Epithelial cell of prostate (primary cell): ENCODE measurements around the gene TGM3.

Source experiments
- DNase-seq: peaks from one replicate; pipeline ENCODE4 v3.0.0-alpha.2; 2011; ENCODE audit warnings: low read depth, low spot score
- H3K27ac ChIP-seq: fragments of 450-650 bp; 2 replicates; pipeline ENCODE4 v1.5.1; 2017; ENCODE audit warnings: mild to moderate bottlenecking

TGM3 gene

GRCh38 chr20:2282181-2282580, 13.6 kb upstream of the TGM3 start:
- H3K27ac ChIP-seq, result no peak overlapping the region
- DNase-seq, result no peak

- peak; percentile 31 for DNase-seq
- peak overlapping the region; percentile 55 for H3K27ac ChIP-seq
Observed at GRCh38 chr20:2283706-2284423, 11.9 kb upstream of the TGM3 start.

GRCh38 chr20:2285193-2285592, 10.6 kb upstream of the TGM3 start:
- no peak for DNase-seq
- H3K27ac ChIP-seq, result peak overlapping the region; percentile 37

DNA sequence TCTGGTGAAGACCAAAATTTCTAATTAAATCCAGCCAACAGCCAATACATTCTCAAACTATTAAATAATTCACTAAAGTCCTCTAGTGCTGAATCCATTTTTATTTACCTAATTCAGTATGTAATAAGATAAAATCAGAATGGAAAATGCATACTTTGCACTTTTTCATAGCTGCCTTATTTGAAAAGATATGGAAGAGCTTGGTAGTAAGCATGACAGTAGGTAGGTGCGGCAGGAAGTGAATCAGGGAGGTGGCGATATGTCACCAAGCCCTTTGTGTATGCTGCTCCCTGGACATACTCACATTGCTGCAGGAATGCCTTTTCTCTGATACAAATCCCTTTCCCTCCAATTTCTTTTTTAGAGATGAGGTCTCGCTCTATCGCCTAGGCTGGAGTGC, 10.2 kb upstream of the TGM3 start:
- peak overlapping the region; percentile 37 for H3K27ac ChIP-seq
- DNase-seq, result no peak

GRCh38 chr20:2287504-2287903, 8.3 kb upstream of the TGM3 start:
- DNase-seq, result no peak
- H3K27ac ChIP-seq, result no peak overlapping the region

DNA sequence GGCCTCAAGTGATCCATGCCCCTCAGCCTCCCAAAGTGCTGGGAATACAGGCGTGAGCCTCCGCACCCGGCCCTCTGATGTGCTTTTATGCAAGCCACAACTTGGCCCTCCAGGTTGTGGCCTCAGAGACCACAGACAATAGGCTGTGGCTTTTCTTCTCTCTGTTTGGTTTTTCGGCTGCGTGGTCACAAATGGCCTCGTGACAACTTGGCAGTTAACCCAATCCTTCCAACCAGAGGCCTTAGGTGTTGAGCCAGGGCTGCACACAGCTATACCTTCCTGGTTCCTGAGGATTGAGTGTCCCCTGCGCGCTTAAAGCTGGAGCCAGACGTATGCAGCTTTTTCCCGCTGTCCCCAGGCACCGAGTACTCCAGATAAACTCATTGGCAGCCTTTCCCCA, 6.3 kb upstream of the TGM3 start:
- peak overlapping the region; percentile 74 for H3K27ac ChIP-seq
- no peak for DNase-seq

- DNase-seq, result no peak
- no peak overlapping the region for H3K27ac ChIP-seq
Observed at GRCh38 chr20:2290486-2290885, 5.3 kb upstream of the TGM3 start.

GRCh38 chr20:2292416-2293110, 3.2 kb upstream of the TGM3 start:
- no peak for DNase-seq
- no peak overlapping the region for H3K27ac ChIP-seq

DNA sequence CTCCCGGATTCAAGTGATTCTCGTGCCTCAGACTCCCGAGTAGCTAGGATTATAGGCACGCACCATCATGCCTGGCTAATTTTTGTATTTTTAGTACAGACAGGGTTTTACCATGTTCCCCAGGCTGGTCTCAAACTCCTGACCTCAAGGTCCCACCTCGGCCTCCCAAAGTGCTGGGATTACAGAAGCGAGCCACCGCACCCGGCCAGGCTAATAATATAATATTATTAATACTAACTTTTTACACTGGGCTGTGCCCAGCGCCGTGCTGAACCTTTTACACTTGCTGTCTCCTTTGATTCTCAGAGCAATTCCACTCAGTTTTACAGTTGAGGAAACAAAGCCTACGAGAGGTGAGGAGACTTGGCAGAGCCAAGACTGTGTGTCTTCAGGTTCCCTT, 2.3 kb upstream of the TGM3 start:
- no peak overlapping the region for H3K27ac ChIP-seq
- no peak for DNase-seq

- no peak for DNase-seq
- H3K27ac ChIP-seq, result no peak overlapping the region
Observed at GRCh38 chr20:2293971-2294370, 1.8 kb upstream of the TGM3 start.

DNA sequence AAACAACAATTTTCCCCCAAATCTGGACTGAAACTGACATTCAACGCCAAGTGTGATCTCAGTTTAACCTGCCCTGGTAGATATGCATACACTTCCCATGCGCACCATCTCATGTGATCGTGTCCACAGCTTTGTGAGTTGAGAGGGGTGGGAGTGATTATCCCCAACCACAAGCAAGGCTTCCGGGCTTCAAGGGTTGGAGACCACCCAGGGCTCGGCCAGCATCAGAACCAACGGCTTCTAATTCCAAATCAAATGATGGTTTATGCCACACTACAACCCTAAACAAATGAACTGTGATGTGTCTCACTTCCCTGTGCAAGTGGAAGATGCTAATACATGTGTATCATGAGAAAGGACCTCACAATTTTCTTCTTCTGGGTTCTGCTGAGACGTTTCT, 515 bp upstream of the TGM3 start:
- no peak overlapping the region for H3K27ac ChIP-seq

DNA sequence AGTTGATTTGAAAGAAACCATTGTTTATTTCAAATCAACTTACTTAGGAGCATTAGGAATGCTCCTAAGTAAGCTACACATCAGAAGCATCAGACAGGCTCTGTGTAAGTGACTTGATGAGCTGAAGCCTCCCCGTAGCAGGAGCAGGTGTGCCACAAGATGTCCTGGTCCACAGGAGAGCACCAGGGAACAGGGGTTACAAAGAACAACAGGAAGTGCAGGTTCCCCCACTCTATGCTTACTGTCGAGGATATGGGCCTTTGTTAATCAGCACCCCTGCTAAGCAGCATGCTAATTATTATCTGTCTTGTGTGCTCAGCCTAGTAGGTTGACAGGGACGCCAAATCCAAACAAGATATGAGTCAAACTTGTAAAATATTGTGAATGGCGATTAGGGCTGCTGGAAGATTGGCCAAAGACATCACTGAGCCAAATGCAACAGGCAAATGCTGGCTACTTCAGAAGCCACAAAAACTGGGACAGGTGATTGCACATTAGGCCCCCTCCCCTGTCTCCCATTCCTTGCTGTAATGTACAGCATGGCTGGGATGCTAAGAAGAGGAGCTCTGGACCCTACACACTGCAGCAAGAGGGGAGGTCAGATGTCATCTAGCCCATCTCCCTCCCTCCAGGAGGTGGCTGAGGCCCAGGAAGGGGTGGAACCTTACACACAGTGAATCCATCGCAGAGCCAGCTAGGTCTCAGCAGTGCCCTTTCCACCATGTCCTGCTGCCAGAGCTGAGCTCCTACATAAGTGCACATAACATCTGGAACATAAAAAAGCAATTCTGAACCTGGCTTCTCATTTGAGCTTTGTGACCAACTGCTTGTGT, 939 bp downstream of the TGM3 start:
- no peak for DNase-seq
- no peak overlapping the region for H3K27ac ChIP-seq

More for the DNA sequence above, 515 bp upstream of the TGM3 start:
- no peak for DNase-seq

DNA sequence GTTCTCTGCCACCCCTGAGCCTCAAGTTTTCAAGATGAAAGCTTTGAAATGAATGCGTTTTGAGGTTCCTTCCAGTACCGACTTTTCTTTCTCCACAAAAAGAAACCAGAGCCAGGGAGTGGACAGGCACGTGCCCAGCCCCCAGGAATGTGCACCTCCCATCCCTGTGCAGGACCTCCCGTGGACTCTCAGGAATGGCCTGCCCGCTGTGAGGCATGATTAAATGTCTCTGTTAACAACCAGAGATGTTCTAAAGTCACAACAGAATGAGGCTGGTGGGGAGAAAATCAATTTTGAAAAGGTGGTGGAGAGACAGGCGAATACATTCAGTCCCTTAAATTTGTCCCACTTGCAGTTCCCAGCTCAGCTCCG, 1.5 kb downstream of the TGM3 start:
- no peak overlapping the region for H3K27ac ChIP-seq
- DNase-seq, result no peak

GRCh38 chr20:2298116-2298515, 2.3 kb downstream of the TGM3 start:
- no peak overlapping the region for H3K27ac ChIP-seq
- DNase-seq, result no peak

GRCh38 chr20:2298701-2299100, 2.9 kb downstream of the TGM3 start:
- H3K27ac ChIP-seq, result no peak overlapping the region
- no peak for DNase-seq

DNA sequence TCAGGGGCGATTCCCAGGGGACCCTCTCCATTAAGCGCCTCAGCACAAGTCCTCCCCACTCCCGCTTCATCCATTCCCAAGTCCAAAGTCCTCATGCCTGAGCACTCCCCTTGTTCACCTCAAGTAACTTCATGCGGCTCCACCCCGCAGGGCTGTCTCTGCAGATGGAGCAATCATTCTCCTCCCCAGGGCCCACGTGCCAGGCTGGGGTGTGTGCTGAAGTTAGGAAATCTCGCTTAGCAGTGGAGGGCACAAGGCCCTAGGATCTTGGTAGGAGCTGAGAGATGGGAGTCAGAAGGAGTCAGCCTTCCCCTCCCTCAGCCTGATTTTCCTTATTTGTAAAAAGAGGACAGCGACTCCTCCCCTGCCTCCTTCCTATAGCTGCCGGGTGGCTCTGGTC, 3.5 kb downstream of the TGM3 start:
- no peak overlapping the region for H3K27ac ChIP-seq
- DNase-seq, result no peak

- H3K27ac ChIP-seq, result no peak overlapping the region
- no peak for DNase-seq
Observed at GRCh38 chr20:2300002-2300401, 4.2 kb downstream of the TGM3 start.

DNA sequence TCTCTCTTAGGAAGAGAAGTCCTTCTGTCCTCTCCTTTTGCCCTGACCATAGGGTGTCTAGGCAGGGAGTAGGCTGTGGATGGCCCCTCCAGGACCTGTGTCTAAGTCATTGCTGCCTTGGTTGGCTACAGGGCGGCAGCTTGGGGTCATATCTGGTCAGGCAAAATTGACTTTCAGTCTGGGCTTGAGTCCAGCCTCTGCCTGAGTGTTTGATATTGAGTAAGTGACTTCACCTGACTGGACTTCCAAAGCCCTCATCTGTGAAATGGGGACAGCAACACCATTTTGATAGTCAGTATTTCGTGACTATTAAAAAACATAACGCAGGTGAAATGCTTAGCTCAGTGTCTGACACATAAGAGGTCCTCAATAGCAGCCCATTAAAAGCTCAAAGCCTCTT, 4.6 kb downstream of the TGM3 start:
- H3K27ac ChIP-seq, result no peak overlapping the region

DNA sequence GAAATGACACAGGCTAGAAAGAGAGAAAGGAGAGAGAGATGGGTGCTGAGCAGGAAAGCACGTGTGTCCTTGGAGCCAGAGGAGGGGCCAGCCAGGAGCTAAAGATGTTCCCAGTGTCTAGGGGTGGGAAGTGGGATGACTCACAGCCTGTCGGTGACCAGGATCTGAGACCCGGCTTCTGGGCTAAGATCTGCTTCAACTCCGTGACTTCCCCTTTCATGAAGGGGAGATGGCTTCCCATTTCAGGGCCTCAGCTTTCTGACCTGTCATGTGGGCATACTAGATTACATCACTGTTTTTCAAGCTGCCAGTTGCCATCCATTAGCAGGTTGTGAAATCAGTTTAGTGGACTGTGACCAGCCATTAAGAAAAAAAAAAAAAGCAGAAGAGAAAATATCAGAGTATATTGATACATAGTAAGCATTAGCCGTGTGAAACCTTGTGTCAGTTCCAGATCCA, 5.4 kb downstream of the TGM3 start:
- DNase-seq, result no peak
- no peak overlapping the region for H3K27ac ChIP-seq

More for the DNA sequence above, 4.6 kb downstream of the TGM3 start:
- DNase-seq, result no peak

DNA sequence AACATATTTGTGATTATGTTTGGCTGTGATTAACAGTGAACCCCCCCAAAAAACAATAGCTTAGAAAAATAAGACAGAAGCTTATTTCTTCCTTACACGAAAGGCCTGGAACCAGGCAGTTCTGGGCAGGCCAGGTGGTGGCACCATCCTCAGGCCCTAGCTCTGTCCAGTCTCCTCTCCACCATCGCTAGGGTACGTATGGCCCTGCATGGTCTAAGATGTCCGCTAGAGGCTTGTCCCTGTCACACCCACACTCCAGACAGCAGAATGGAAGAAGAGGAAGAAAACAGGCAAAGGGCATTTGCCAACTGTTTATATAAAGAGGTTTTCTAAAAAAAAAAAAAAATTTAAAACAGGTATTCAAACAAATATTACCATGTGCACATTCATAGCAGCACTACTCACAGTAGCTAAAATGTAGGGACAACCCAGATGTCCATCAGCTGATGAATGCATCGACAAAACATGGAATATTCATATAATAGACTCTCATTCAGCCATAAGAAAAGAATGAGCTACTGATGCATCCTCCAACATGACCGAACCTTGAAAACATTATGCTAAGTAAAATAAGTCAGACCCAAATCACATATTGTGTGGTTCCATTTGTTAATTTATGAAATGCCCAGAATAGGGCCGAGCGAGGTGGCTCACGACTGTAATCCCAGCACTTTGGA, 6.7 kb downstream of the TGM3 start:
- H3K27ac ChIP-seq, result no peak overlapping the region
- no peak for DNase-seq

DNA sequence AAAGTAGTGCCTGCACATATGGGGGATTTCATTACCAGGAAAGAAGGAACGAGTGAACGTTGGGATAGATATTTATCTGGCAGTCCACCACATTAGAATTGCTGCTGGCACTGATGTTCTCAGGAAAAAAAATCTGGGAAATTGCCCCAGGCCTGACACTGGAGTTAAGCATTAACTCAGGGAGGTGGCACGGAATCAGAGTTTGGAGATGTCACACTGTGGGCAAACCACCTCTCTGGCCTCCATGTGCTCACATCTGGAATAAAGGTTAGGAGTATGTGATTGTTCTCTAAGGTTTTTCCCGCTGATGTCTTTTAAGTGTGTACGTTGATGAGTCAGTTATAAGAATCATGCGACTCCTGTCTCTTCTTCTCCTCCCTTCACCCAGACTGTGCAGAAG, 7.9 kb downstream of the TGM3 start:
- no peak overlapping the region for H3K27ac ChIP-seq
- DNase-seq, result no peak
